Heart right ventricle (tissue), 16 donors: ENCODE results near the gene NIBAN1. TPM values are rescaled to one million over a fixed set of nuclear protein-coding genes. Genes with fewer than 3 reads are reported as not detected.
"Not testable (repeated sequence)": the region's sequence is repeated elsewhere in the genome, so short reads cannot be mapped to it uniquely, and the experiment has no call there.

Experiments
- ATAC-seq, 8 donors: fragments of 200-7000 bp; cut with Tn5 transposase; one replicate each; pipeline ENCODE4 v1.9.1; 2020; ENCODE audit warnings: mild to moderate bottlenecking in 8 of 8, moderate library complexity in 8 of 8, moderate number of reproducible peaks in 1 of 8
- DNase-seq, 2 donors: peaks; one replicate each; pipeline ENCODE4 v3.0.0-alpha.2; 2020
- H3K27ac ChIP-seq, 10 donors: fragments of 200-600 bp; sonication (generic) in 2 of 10; one replicate each; pipeline versions ENCODE4 v1.5.0 to v1.8.0; 2020 to 2022; ENCODE audit warnings: mild to moderate bottlenecking in 3 of 10
- H3K27me3 ChIP-seq, 7 donors: fragments of 200-600 bp; one replicate each; pipeline ENCODE4 v1.8.0; 2021 to 2022; ENCODE audit warnings: mild to moderate bottlenecking in 2 of 7
- H3K36me3 ChIP-seq, 9 donors: fragments of 200-600 bp; sonication (generic) in 1 of 9; one replicate each; pipeline versions ENCODE4 v1.5.0 to v1.8.0; 2020 to 2022; ENCODE audit warnings: mild to moderate bottlenecking in 2 of 9
- H3K4me1 ChIP-seq, 9 donors: fragments of 200-600 bp; sonication (generic) in 1 of 9; one replicate each; pipeline versions ENCODE4 v1.5.0 to v1.8.0; 2020 to 2022; ENCODE audit warnings: mild to moderate bottlenecking in 4 of 9
- H3K4me3 ChIP-seq, 10 donors: fragments of 200-600 bp; sonication (generic) in 2 of 10; one replicate each; pipeline versions ENCODE4 v1.5.0 to v1.8.0; 2020 to 2022; ENCODE audit warnings: mild to moderate bottlenecking in 7 of 10, moderate library complexity in 2 of 10
- H3K9me3 ChIP-seq, 11 donors: fragments of 200-600 bp in 10 of 11; sonication (generic) in 2 of 11; one replicate each; pipeline versions ENCODE4 v1.5.0 to v1.8.0; 2013 to 2022; ENCODE audit warnings: mild to moderate bottlenecking in 2 of 11, control low read depth in 1 of 11, moderate library complexity in 1 of 11
- CTCF ChIP-seq, 9 donors: fragments of 200-600 bp; sonication (generic) in 2 of 9; IDR thresholded peaks; one replicate each; pipeline versions ENCODE4 v1.5.0 to v1.8.0; 2021 to 2022; ENCODE audit warnings: antibody characterized with exemption in 9 of 9, mild to moderate bottlenecking in 5 of 9, moderate library complexity in 1 of 9
- WGBS, 2 donors: extraction: QIAGEN DNeasy Blood & Tissue Kit; methylation state at CpG; one replicate each; pipeline ENCODE4 v1.1.7; 2013; ENCODE audit warnings: inconsistent platforms in 1 of 2; 5-methylcytosine and 5-hydroxymethylcytosine counted together
- intact Hi-C, 10 donors: fragments of 100-400 bp; cut with DNase I; formaldehyde crosslinking; loops; one replicate each; pipeline versions ENCODE4 v1.11.1 to v1.14.2; 2022
- polyA plus RNA-seq, 2 donors: library from polyadenylated mRNA; stranded (reverse); fragments of 200-250 nt; gene quantifications; one replicate each; pipeline ENCODE4 v1.2.3, GENCODE V29; 2013
- total RNA-seq, 10 donors: library from RNA; stranded (reverse); fragmentation: NEBNext Ultra II Directional in 3 of 10; extraction: Animal tissue kit (Norgen Biotek cat#: 25700) in 3 of 10; gene quantifications; one replicate each; pipeline versions ENCODE4 v1.2.1 to v1.2.4, GENCODE V29; 2021 to 2023
- donor health status: Arrhythmogenic right ventricular cardiomyopathy.
- donor health status: ischemic (EF 13 %, LVEDD 7.1; RV severe dilation, severe dysfunction).
- donor health status: healthy with polysubstance abuse.
- donor health status: DM: no; HTN: yes; CAD: no.
- donor health status: DM: no; HTN: no; CAD: no.
- donor health status: ischemic (EF 25% LVEDD 6.9; RV normal size, moderate dysfunction).
- donor health status: ischemic (EF 25% LVEDD 5.7; RV mildly dilated, moderate dysfunction).
- donor health status: healthy.
- donor health status: DM: yes; HTN: yes; CAD: no.
- donor health status: Ischemic cardiomyopathy.
- donor health status: ischemic (EF 35%, LVEDD 5.7; RV mildly dilated, moderate dysfunction).
- donor health status: nonischemic (EF 11% LVEDD 7.7; RV severe dilation, severe dysfunction).
- donor health status: DM: yes; HTN: yes; CAD: no.
- donor health status: PGD.
- donor health status: ischemic (EF 29% LVEDD 5.4; RV normal size, mild dysfunction).
- donor health status: nonischemic (EF 23%, LVEDD 6.1; RV moderate dilation, normal function).

Gene NIBAN1
- total and polyA plus RNA-seq, 12 donors = 46.6 to 601 (median 363) TPM

GRCh38 chr1:184965439-184965838 lies 8.9 kb downstream of the NIBAN1 start:
- DNase-seq (no peak), ATAC-seq (no peak)
- intact Hi-C loops = no loop called here
- Histone ChIP-seq H3K27me3 (no peaks in the 10 kb centered on the region), H3K9me3 (no peaks in the 10 kb centered on the region), H3K27ac (peak overlapping the region in 3 of 10 donors; percentile 28 to 66 (median 56)), H3K4me1 (peaks cover 0 to 66% (median 50%) of the 10 kb centered on the region in 9 donors), H3K36me3 (peaks cover 0 to 32% (median 0%) of the 10 kb centered on the region in 9 donors), H3K4me3 (no peak overlapping the region)
- 89 to 90% methylated on average over 8 of the region's 8 CpGs for WGBS, 2 donors
- TF ChIP-seq CTCF (IDR thresholded peaks at IDR 0.05) = no peak

- Histone ChIP-seq H3K27ac (peak overlapping the region; percentile 59 to 86 (median 77)), H3K9me3 (no peaks in the 10 kb centered on the region), H3K4me3 (no peak overlapping the region), H3K4me1 (peaks cover 10 to 66% (median 42%) of the 10 kb centered on the region in 9 donors), H3K27me3 (no peaks in the 10 kb centered on the region), H3K36me3 (peaks cover 0 to 18% (median 0%) of the 10 kb centered on the region in 9 donors)
- TF ChIP-seq CTCF (IDR thresholded peaks at IDR 0.05) = no peak
- intact Hi-C loops = loop anchor here in 3 of 10 donors (5.0 to 10.0 kb wide), 3 partner anchors 47 to 67 kb away; no protein-coding TSS in a partner anchor
- 29 to 38% methylated on average over 1 of the region's 1 CpG for WGBS, 2 donors
- peak; percentile 64 to 88 (median 83) for ATAC-seq
- DNase-seq = no peak
Measured at GRCh38 chr1:184959626-184960025, 14.7 kb downstream of the NIBAN1 start.

- Histone ChIP-seq H3K9me3 (no peaks in the 10 kb centered on the region), H3K4me1 (peaks cover 13 to 72% (median 45%) of the 10 kb centered on the region in 9 donors), H3K27ac (peak overlapping the region; percentile 59 to 86 (median 77)), H3K27me3 (no peaks in the 10 kb centered on the region), H3K36me3 (peaks cover 0 to 11% (median 0%) of the 10 kb centered on the region in 9 donors), H3K4me3 (no peak overlapping the region)
- no peak for TF ChIP-seq CTCF (IDR thresholded peaks at IDR 0.05)
- DNase-seq (peak in 1 of 2 donors; percentile 48), ATAC-seq (peak; percentile 63 to 96 (median 82))
- 36 to 37% methylated on average over 4 of the region's 4 CpGs for WGBS, 2 donors
- intact Hi-C loops = loop anchor here in 3 of 10 donors (5.0 to 10.0 kb wide), 3 partner anchors 46 to 66 kb away; no protein-coding TSS in a partner anchor
Measured at GRCh38 chr1:184958554-184959353, 15.6 kb downstream of the NIBAN1 start.

- not testable (repeated sequence) for H3K4me3 ChIP-seq, H3K36me3 ChIP-seq, DNase-seq, H3K9me3 ChIP-seq, H3K27me3 ChIP-seq
- intact Hi-C loops = loop anchor here in 3 of 10 donors (5.0 to 10.0 kb wide), 3 partner anchors 46 to 66 kb away; no protein-coding TSS in a partner anchor
- 74% methylated on average over 2 of the region's 2 CpGs for WGBS, 2 donors
- peaks cover 13 to 74% (median 52%) of the 10 kb centered on the region in 9 donors for H3K4me1 ChIP-seq
- H3K27ac ChIP-seq = peak overlapping the region in 8 of 10 donors; percentile 1 to 83 (median 77)
- ATAC-seq = peak in 1 of 8 donors; percentile 29
Measured at GRCh38 chr1:184957901-184958300, 16.4 kb downstream of the NIBAN1 start.
